ENCODE measurements around the gene ZNF599.

Gene ZNF599

GRCh38 chr19:34794066-34794960 lies 21.3 kb upstream of the ZNF599 start:
- Histone ChIP-seq H3K27me3 (ENCODE audit: control insufficient read depth, low read length) (0 out of 2 replicates have a peak, but pooled peaks cover 3% of the 10 kb centered on the region), H3F3A (ENCODE audit: control insufficient read depth, insufficient read depth) (no peaks in the 10 kb centered on the region), H3K4me3 (ENCODE audit: low read length) (no peak overlapping the region), H3K9me3 (ENCODE audit: control insufficient read depth, insufficient read depth, low read length) (no peaks in the 10 kb centered on the region), H3K4me2 (ENCODE audit: low read length) (no peak overlapping the region), H3K36me3 (ENCODE audit: control insufficient read depth, low read length) (no peaks in the 10 kb centered on the region), H3K27ac (ENCODE audit: low read depth, low read length) (no peak overlapping the region), H3K4me1 (ENCODE audit: control insufficient read depth, low read length) (no peaks in the 10 kb centered on the region), H3K79me2 (ENCODE audit: control insufficient read depth, low read length) (no peaks in the 10 kb centered on the region), H4K20me1 (ENCODE audit: control insufficient read depth, insufficient read depth, low read depth, low read length) (no peaks in the 10 kb centered on the region), H3K9me2 (replicated peaks; ENCODE audit: control insufficient read depth, low read length) (no peaks in the 10 kb centered on the region)
- TF ChIP-seq, protein P1, sequence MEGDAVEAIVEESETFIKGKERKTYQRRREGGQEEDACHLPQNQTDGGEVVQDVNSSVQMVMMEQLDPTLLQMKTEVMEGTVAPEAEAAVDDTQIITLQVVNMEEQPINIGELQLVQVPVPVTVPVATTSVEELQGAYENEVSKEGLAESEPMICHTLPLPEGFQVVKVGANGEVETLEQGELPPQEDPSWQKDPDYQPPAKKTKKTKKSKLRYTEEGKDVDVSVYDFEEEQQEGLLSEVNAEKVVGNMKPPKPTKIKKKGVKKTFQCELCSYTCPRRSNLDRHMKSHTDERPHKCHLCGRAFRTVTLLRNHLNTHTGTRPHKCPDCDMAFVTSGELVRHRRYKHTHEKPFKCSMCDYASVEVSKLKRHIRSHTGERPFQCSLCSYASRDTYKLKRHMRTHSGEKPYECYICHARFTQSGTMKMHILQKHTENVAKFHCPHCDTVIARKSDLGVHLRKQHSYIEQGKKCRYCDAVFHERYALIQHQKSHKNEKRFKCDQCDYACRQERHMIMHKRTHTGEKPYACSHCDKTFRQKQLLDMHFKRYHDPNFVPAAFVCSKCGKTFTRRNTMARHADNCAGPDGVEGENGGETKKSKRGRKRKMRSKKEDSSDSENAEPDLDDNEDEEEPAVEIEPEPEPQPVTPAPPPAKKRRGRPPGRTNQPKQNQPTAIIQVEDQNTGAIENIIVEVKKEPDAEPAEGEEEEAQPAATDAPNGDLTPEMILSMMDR (IDR thresholded peaks at IDR 0.05; ENCODE audit: low read depth, low read length, poor library complexity, severe bottlenecking), result no peak
- TF ChIP-seq EZH2phosphoT487 (IDR thresholded peaks at IDR 0.05; ENCODE audit: borderline replicate concordance, low read length), result no peak

- no peak for TF ChIP-seq EZH2phosphoT487 (IDR thresholded peaks at IDR 0.05; ENCODE audit: borderline replicate concordance, low read length)
- TF ChIP-seq, protein P1 (IDR thresholded peaks at IDR 0.05; ENCODE audit: low read depth, low read length, poor library complexity, severe bottlenecking), result no peak
- no peaks in the 10 kb centered on the region for H3K9me3 ChIP-seq (ENCODE audit: control insufficient read depth, insufficient read depth, low read length)
- no peak overlapping the region for H3K4me2 ChIP-seq (ENCODE audit: low read length)
Observed at GRCh38 chr19:34793565-34793964, 20.6 kb upstream of the ZNF599 start.

GRCh38 chr19:34788074-34788473 lies 15.1 kb upstream of the ZNF599 start:
- no peak for TF ChIP-seq EZH2phosphoT487 (IDR thresholded peaks at IDR 0.05; ENCODE audit: borderline replicate concordance, low read length)
- TF ChIP-seq, protein P1 (IDR thresholded peaks at IDR 0.05; ENCODE audit: low read depth, low read length, poor library complexity, severe bottlenecking), result no peak
- no peaks in the 10 kb centered on the region for H4K20me1 ChIP-seq (ENCODE audit: control insufficient read depth, insufficient read depth, low read depth, low read length)
- no peaks in the 10 kb centered on the region for H3F3A ChIP-seq (ENCODE audit: control insufficient read depth, insufficient read depth)
- no peaks in the 10 kb centered on the region; the same call in 1 of the 2 replicates for H3K9me3 ChIP-seq (ENCODE audit: control insufficient read depth, insufficient read depth, low read length)
- H3K27me3 ChIP-seq (ENCODE audit: control insufficient read depth, low read length), result 0 out of 2 replicates have a peak, but pooled peaks cover 3% of the 10 kb centered on the region
- H3K4me2 ChIP-seq (ENCODE audit: low read length), result no peak overlapping the region
- H3K27ac ChIP-seq (ENCODE audit: low read depth, low read length), result no peak overlapping the region
- no peaks in the 10 kb centered on the region for H3K9me2 ChIP-seq (replicated peaks; ENCODE audit: control insufficient read depth, low read length)
- H3K79me2 ChIP-seq (ENCODE audit: control insufficient read depth, low read length), result no peaks in the 10 kb centered on the region
- H3K4me1 ChIP-seq (ENCODE audit: control insufficient read depth, low read length), result no peaks in the 10 kb centered on the region
- no peak overlapping the region for H3K4me3 ChIP-seq (ENCODE audit: low read length)
- H3K36me3 ChIP-seq (ENCODE audit: control insufficient read depth, low read length), result no peaks in the 10 kb centered on the region

More at GRCh38 chr19:34793565-34793964, 20.6 kb upstream of the ZNF599 start:
- Histone ChIP-seq H3K4me1 (ENCODE audit: control insufficient read depth, low read length) (no peaks in the 10 kb centered on the region), H3K27me3 (ENCODE audit: control insufficient read depth, low read length) (0 out of 2 replicates have a peak, but pooled peaks cover 3% of the 10 kb centered on the region), H4K20me1 (ENCODE audit: control insufficient read depth, insufficient read depth, low read depth, low read length) (no peaks in the 10 kb centered on the region), H3K9me2 (replicated peaks; ENCODE audit: control insufficient read depth, low read length) (no peaks in the 10 kb centered on the region), H3K4me3 (ENCODE audit: low read length) (no peak overlapping the region), H3K27ac (ENCODE audit: low read depth, low read length) (no peak overlapping the region), H3F3A (ENCODE audit: control insufficient read depth, insufficient read depth) (no peaks in the 10 kb centered on the region), H3K79me2 (ENCODE audit: control insufficient read depth, low read length) (no peaks in the 10 kb centered on the region), H3K36me3 (ENCODE audit: control insufficient read depth, low read length) (no peaks in the 10 kb centered on the region)

Measured in DOHH2 (cell line).